ENCODE data around the gene FCGBP. TPM values are rescaled to one million over a fixed set of nuclear protein-coding genes. Genes with fewer than 3 reads are reported as not detected.
"Not testable (repeated sequence)": the region's sequence is repeated elsewhere in the genome, so short reads cannot be mapped to it uniquely, and the experiment has no call there.

Gene FCGBP
- polyA plus RNA-seq, 1 donor (not counting 4 experiments of a cell fraction or from before 2014, with no cell fraction given): 0.10 TPM

DNA sequence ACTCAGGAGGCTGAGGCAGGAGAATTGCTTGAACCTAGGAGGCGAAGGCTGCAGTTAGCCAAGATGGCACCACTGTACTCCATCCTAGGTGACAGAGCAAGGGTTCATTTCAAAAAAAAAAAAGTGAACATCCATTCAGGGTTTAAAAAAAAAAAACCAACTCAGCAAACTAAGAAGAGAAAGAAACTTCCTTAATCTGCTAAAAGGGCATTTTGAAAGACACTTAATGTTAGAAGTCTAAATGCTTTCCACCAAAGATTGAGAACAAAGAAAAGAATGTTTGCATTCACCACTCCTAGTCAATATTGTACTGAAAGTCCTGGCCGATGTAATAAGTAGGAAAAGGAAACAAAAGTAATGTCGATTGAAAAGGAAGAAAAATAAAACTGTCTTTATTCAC is 29.5 kb upstream of the FCGBP start:
- H4K20me1 ChIP-seq (ENCODE audit: control insufficient read depth, extremely low read depth, insufficient read depth, low read length): no peaks in the 10 kb centered on the region
- H3K9ac ChIP-seq (ENCODE audit: control insufficient read depth, extremely low read depth, insufficient read depth, low read length): no peak overlapping the region
- no peak overlapping the region for H3K4me3 ChIP-seq (ENCODE audit: control insufficient read depth in 2 of 3, extremely low read depth in 1 of 3, insufficient read depth in 2 of 3, low read depth in 1 of 3, low read length in 3 of 3)
- no peak overlapping the region for H3K27ac ChIP-seq (ENCODE audit: control insufficient read depth, insufficient read depth, low read length)
- no peaks in the 10 kb centered on the region for H3K27me3 ChIP-seq (ENCODE audit: control insufficient read depth, extremely low read depth, insufficient read depth, low read length)
- no peak overlapping the region for H2AFZ ChIP-seq (ENCODE audit: control insufficient read depth, low read length)
- no peaks in the 10 kb centered on the region for H3K36me3 ChIP-seq (ENCODE audit: control insufficient read depth in 2 of 2, extremely low read depth in 1 of 2, insufficient read depth in 2 of 2, low read length in 2 of 2)
- TF ChIP-seq EZH2 (IDR thresholded peaks at IDR 0.05; ENCODE audit: low read length): no peak
- TF ChIP-seq, protein P1, sequence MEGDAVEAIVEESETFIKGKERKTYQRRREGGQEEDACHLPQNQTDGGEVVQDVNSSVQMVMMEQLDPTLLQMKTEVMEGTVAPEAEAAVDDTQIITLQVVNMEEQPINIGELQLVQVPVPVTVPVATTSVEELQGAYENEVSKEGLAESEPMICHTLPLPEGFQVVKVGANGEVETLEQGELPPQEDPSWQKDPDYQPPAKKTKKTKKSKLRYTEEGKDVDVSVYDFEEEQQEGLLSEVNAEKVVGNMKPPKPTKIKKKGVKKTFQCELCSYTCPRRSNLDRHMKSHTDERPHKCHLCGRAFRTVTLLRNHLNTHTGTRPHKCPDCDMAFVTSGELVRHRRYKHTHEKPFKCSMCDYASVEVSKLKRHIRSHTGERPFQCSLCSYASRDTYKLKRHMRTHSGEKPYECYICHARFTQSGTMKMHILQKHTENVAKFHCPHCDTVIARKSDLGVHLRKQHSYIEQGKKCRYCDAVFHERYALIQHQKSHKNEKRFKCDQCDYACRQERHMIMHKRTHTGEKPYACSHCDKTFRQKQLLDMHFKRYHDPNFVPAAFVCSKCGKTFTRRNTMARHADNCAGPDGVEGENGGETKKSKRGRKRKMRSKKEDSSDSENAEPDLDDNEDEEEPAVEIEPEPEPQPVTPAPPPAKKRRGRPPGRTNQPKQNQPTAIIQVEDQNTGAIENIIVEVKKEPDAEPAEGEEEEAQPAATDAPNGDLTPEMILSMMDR (optimal IDR thresholded peaks at IDR 0.05 in 1 of 3, IDR thresholded peaks at IDR 0.05 in 1 of 3, conservative IDR thresholded peaks at IDR 0.05 in 1 of 3; ENCODE audit: extremely low read depth in 1 of 3, insufficient read depth in 2 of 3, low read length in 3 of 3): no peak
- H3K79me2 ChIP-seq (ENCODE audit: control insufficient read depth, insufficient read depth, low read length): no peaks in the 10 kb centered on the region
- DNase-seq (ENCODE audit: low read depth, low spot score) (no peak), FAIRE-seq (no peak)
- no peaks in the 10 kb centered on the region for H3K9me3 ChIP-seq (ENCODE audit: control insufficient read depth, low read depth, low read length)
- dilution Hi-C loops (cut with MboI; ENCODE audit: extremely low pct_ligation_motif_present, low sequenced_read_pairs): no loop called here
- no peaks in the 10 kb centered on the region for H3K4me1 ChIP-seq (ENCODE audit: control insufficient read depth, extremely low read depth, insufficient read depth, low read length)
- no peak overlapping the region for H3K4me2 ChIP-seq (ENCODE audit: control insufficient read depth, extremely low read depth, insufficient read depth, low read depth, low read length)
- no peaks in the 10 kb centered on the region for H3K9me1 ChIP-seq (ENCODE audit: control insufficient read depth, extremely low read depth, insufficient read depth, low read length)

DNA sequence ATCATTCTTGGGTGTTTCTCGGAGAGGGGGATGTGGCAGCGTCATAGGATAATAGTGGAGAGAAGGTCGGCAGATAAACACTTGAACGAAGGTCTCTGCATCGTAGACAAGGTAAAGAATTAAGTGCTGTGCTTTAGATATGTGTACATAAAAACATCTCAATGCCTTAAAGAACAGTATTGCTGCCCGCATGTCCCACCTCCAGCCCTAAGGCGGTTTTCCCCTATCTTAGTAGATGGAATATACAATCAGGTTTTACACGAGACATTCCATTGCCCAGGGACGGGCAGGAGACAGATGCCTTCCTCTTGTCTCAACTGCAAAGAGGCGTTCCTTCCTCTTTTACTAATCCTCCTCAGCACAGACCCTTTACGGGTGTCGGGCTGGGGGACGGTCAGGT is 25.0 kb upstream of the FCGBP start:
- H3K79me2 ChIP-seq (ENCODE audit: control insufficient read depth, insufficient read depth, low read length); H3K9ac ChIP-seq (ENCODE audit: control insufficient read depth, extremely low read depth, insufficient read depth, low read length); H4K20me1 ChIP-seq (ENCODE audit: control insufficient read depth, extremely low read depth, insufficient read depth, low read length); dilution Hi-C loops (cut with MboI; ENCODE audit: extremely low pct_ligation_motif_present, low sequenced_read_pairs); H3K9me1 ChIP-seq (ENCODE audit: control insufficient read depth, extremely low read depth, insufficient read depth, low read length); H3K9me3 ChIP-seq (ENCODE audit: control insufficient read depth, low read depth, low read length); H3K27ac ChIP-seq (ENCODE audit: control insufficient read depth, insufficient read depth, low read length); H3K36me3 ChIP-seq (ENCODE audit: control insufficient read depth in 2 of 2, extremely low read depth in 1 of 2, insufficient read depth in 2 of 2, low read length in 2 of 2); H3K4me1 ChIP-seq (ENCODE audit: control insufficient read depth, extremely low read depth, insufficient read depth, low read length); H2AFZ ChIP-seq (ENCODE audit: control insufficient read depth, low read length); H3K4me2 ChIP-seq (ENCODE audit: control insufficient read depth, extremely low read depth, insufficient read depth, low read depth, low read length); H3K4me3 ChIP-seq (ENCODE audit: control insufficient read depth in 2 of 3, extremely low read depth in 1 of 3, insufficient read depth in 2 of 3, low read depth in 1 of 3, low read length in 3 of 3); FAIRE-seq; DNase-seq (ENCODE audit: low read depth, low spot score); H3K27me3 ChIP-seq (ENCODE audit: control insufficient read depth, extremely low read depth, insufficient read depth, low read length): not testable (repeated sequence)

DNA sequence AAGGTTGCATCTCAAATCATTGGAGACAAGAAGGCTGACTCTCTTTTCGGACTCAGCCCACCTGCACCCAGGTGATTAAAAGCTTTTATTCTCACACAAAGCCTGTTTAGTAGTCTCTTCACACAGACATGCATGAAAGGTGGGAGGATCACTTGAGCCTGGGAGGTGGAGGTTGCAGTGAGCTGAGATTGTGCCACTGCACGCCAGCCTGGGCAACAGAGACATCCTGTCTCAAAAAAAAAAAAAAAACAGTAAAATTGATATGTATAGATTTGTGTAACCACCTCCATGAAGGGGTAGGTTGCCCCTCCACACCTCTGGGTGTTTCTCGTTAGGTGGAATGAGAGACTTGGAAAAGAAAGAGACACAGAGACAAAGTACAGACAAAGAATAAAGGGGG is 24.5 kb upstream of the FCGBP start:
- H3K4me1 ChIP-seq (ENCODE audit: control insufficient read depth, extremely low read depth, insufficient read depth, low read length); DNase-seq (ENCODE audit: low read depth, low spot score); H3K9me1 ChIP-seq (ENCODE audit: control insufficient read depth, extremely low read depth, insufficient read depth, low read length); H3K4me2 ChIP-seq (ENCODE audit: control insufficient read depth, extremely low read depth, insufficient read depth, low read depth, low read length); dilution Hi-C loops (cut with MboI; ENCODE audit: extremely low pct_ligation_motif_present, low sequenced_read_pairs); H3K79me2 ChIP-seq (ENCODE audit: control insufficient read depth, insufficient read depth, low read length); H3K4me3 ChIP-seq (ENCODE audit: control insufficient read depth in 2 of 3, extremely low read depth in 1 of 3, insufficient read depth in 2 of 3, low read depth in 1 of 3, low read length in 3 of 3); H3K36me3 ChIP-seq (ENCODE audit: control insufficient read depth in 2 of 2, extremely low read depth in 1 of 2, insufficient read depth in 2 of 2, low read length in 2 of 2); H3K9ac ChIP-seq (ENCODE audit: control insufficient read depth, extremely low read depth, insufficient read depth, low read length); FAIRE-seq; H3K27me3 ChIP-seq (ENCODE audit: control insufficient read depth, extremely low read depth, insufficient read depth, low read length); H3K27ac ChIP-seq (ENCODE audit: control insufficient read depth, insufficient read depth, low read length); H4K20me1 ChIP-seq (ENCODE audit: control insufficient read depth, extremely low read depth, insufficient read depth, low read length); H3K9me3 ChIP-seq (ENCODE audit: control insufficient read depth, low read depth, low read length); H2AFZ ChIP-seq (ENCODE audit: control insufficient read depth, low read length): not testable (repeated sequence)

DNA sequence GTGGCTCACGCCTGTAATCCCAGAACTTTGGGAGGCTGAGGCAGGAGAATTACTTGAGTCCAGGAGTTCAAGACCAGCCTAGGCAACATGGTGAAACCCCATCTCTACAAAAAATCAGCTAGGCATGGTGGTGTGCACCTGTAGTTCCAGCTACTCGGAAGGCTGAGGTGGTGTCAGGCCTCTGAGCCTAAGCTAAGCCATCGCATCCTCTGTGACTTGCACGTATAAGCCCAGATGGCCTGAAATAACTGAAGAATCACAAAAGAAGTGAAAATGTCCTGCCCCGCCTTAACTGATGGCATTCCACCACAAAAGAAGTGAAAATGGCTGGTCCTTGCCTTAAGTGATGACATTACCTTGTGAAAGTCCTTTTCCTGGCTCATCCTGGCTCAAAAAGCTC is 23.5 kb upstream of the FCGBP start:
- H3K27ac ChIP-seq (ENCODE audit: control insufficient read depth, insufficient read depth, low read length); H2AFZ ChIP-seq (ENCODE audit: control insufficient read depth, low read length); H3K79me2 ChIP-seq (ENCODE audit: control insufficient read depth, insufficient read depth, low read length); H3K9me1 ChIP-seq (ENCODE audit: control insufficient read depth, extremely low read depth, insufficient read depth, low read length); FAIRE-seq; dilution Hi-C loops (cut with MboI; ENCODE audit: extremely low pct_ligation_motif_present, low sequenced_read_pairs); H3K4me2 ChIP-seq (ENCODE audit: control insufficient read depth, extremely low read depth, insufficient read depth, low read depth, low read length); H4K20me1 ChIP-seq (ENCODE audit: control insufficient read depth, extremely low read depth, insufficient read depth, low read length); H3K9me3 ChIP-seq (ENCODE audit: control insufficient read depth, low read depth, low read length); H3K36me3 ChIP-seq (ENCODE audit: control insufficient read depth in 2 of 2, extremely low read depth in 1 of 2, insufficient read depth in 2 of 2, low read length in 2 of 2); DNase-seq (ENCODE audit: low read depth, low spot score); H3K9ac ChIP-seq (ENCODE audit: control insufficient read depth, extremely low read depth, insufficient read depth, low read length); H3K4me3 ChIP-seq (ENCODE audit: control insufficient read depth in 2 of 3, extremely low read depth in 1 of 3, insufficient read depth in 2 of 3, low read depth in 1 of 3, low read length in 3 of 3); H3K4me1 ChIP-seq (ENCODE audit: control insufficient read depth, extremely low read depth, insufficient read depth, low read length); H3K27me3 ChIP-seq (ENCODE audit: control insufficient read depth, extremely low read depth, insufficient read depth, low read length): not testable (repeated sequence)

Measured in keratinocyte (primary cell).